ENCODE data around the gene RABGAP1L. TPM values are rescaled to one million over a fixed set of nuclear protein-coding genes. Genes with fewer than 3 reads are reported as not detected.

The RABGAP1L gene
- total RNA-seq, 2 experiments from 2014 or later, result 98.1 to 158 TPM

DNA sequence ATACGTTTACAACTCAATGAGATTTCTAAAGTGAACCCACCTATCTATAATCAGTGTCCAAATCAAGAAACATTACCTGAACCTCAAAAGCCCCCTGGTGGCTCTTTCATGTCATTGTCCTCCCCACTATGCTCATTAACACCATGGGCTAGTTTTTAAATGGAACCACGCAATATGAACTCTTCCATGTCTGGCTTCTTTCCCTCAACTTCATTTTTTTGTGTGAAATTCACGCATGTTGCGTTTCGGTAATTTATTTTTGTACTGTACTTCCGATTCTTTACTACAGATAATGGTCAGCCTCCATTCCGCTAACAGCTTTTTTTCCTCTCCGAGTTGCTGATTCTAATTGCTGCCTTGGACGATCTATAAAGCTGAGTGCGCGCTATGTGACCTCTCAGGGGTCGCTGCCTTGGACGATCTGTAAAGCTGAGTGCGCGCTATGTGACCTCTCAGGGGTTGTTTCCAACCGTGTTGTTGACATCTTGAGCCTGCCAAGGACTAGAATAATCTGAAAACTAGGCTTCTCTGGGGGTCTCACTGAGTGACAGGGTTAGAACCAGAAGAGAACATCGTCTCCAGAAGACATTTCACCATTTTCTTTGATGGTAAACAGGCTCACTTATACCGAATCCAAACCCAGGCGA, 839.4 kb downstream of the RABGAP1L start:
- peak overlapping the region; percentile 83 for H3K4me2 ChIP-seq (ENCODE audit: low read length)
- peak overlapping the region; percentile 86; the same call in 1 of the 2 replicates for H2AFZ ChIP-seq (ENCODE audit: low read length)
- H3K36me3 ChIP-seq (ENCODE audit: insufficient read depth, low read length), result peaks cover 65% of the 10 kb centered on the region
- ChIA-PET CTCF (ENCODE audit: unreplicated experiment) (no interaction called here), POLR2A (interaction anchor here (0.7 to 2.8 kb wide), 9 partner anchors 9 to 139 kb away, joined by 3 to 15 read pairs (median 5); partner anchors contain the start of gene MRPS14)
- TF ChIP-seq, protein P1, sequence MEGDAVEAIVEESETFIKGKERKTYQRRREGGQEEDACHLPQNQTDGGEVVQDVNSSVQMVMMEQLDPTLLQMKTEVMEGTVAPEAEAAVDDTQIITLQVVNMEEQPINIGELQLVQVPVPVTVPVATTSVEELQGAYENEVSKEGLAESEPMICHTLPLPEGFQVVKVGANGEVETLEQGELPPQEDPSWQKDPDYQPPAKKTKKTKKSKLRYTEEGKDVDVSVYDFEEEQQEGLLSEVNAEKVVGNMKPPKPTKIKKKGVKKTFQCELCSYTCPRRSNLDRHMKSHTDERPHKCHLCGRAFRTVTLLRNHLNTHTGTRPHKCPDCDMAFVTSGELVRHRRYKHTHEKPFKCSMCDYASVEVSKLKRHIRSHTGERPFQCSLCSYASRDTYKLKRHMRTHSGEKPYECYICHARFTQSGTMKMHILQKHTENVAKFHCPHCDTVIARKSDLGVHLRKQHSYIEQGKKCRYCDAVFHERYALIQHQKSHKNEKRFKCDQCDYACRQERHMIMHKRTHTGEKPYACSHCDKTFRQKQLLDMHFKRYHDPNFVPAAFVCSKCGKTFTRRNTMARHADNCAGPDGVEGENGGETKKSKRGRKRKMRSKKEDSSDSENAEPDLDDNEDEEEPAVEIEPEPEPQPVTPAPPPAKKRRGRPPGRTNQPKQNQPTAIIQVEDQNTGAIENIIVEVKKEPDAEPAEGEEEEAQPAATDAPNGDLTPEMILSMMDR (conservative IDR thresholded peaks at IDR 0.05; ENCODE audit: low read length), result peak; percentile 94
- TF ChIP-seq EZH2phosphoT487 (IDR thresholded peaks at IDR 0.05; ENCODE audit: borderline replicate concordance, low read depth, low read length), result no peak
- H3K4me1 ChIP-seq (ENCODE audit: insufficient read depth, low read length, poor library complexity, severe bottlenecking), result peaks cover 34% of the 10 kb centered on the region
- BruUV-seq (replicated peaks), result TSS peak; percentile 76
- intact Hi-C loops (cut with micrococcal nuclease; ENCODE audit: unreplicated experiment), result loop anchor here (1.0 to 5.0 kb wide), 3 partner anchors 121 to 736 kb away; no protein-coding TSS in a partner anchor
- H3K27ac ChIP-seq (ENCODE audit: low read depth, low read length, poor library complexity, severe bottlenecking), result peak overlapping the region; percentile 92
- H3K4me3 ChIP-seq (ENCODE audit: low read depth, low read length, poor library complexity, severe bottlenecking), result peak overlapping the region; percentile 95
- no peaks in the 10 kb centered on the region for H3K9me2 ChIP-seq (ENCODE audit: insufficient read depth, low read length)
- DNase-seq (ENCODE audit: low spot score), result peak; percentile 89
- H3K9me3 ChIP-seq (ENCODE audit: low read length), result peaks cover 17% of the 10 kb centered on the region; the same call in 1 of the 2 replicates
- H3K79me2 ChIP-seq (ENCODE audit: insufficient read depth, low read depth, low read length), result peaks cover 59% of the 10 kb centered on the region
- peaks cover 25% of the 10 kb centered on the region for H4K20me1 ChIP-seq (ENCODE audit: insufficient read depth, low read length)

DNA sequence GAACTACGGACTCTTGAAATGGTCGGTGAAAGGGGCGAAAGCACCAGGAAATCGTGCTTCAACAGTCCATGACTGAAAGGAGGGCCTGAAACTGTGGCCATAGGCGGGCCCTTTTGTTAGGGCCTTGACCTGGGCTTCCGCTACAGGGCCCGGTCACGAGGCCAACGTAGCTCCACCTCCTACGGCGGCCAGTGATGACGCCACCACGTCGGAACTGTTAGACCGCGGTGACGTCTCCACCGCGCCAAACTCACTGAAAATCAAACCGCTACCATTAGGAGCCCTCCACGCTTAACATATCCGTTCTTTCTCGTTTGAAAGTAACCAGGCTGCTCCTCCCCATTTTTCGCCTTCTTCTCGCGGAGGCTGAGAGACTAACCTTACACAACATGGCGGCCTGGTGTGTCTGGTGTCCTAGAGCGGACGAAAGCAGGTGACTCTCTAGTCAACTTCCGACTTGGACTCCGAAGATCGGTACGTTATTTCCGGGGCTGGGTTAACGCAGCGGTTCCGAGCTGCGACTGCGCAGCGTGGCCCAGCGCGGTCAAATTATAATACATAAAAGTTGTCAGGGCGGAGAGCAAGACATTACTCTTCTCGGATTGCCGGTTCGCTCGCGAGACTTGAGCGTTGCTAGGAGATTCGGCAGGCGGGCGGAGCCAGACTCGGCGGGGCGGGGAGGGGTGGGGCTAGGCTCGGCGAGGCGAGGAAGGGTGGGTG, 840.1 kb downstream of the RABGAP1L start:
- POLR2A ChIA-PET, result interaction anchor here (0.7 to 2.8 kb wide), 13 partner anchors 10 to 831 kb away, joined by 3 to 15 read pairs (median 4); partner anchors contain the start of gene MRPS14

More for the DNA sequence above, 840.1 kb downstream of the RABGAP1L start:
- Histone ChIP-seq H3K9me2 (ENCODE audit: insufficient read depth, low read length) (no peaks in the 10 kb centered on the region), H4K20me1 (ENCODE audit: insufficient read depth, low read length) (peaks cover 32% of the 10 kb centered on the region), H3K9me3 (ENCODE audit: low read length) (peaks cover 17% of the 10 kb centered on the region; the same call in 1 of the 2 replicates), H3K79me2 (ENCODE audit: insufficient read depth, low read depth, low read length) (peaks cover 66% of the 10 kb centered on the region), H3K27ac (ENCODE audit: low read depth, low read length, poor library complexity, severe bottlenecking) (peak overlapping the region; percentile 92), H3K36me3 (ENCODE audit: insufficient read depth, low read length) (peaks cover 66% of the 10 kb centered on the region), H2AFZ (ENCODE audit: low read length) (peak overlapping the region; percentile 86; the same call in 1 of the 2 replicates), H3K4me1 (ENCODE audit: insufficient read depth, low read length, poor library complexity, severe bottlenecking) (peaks cover 41% of the 10 kb centered on the region), H3K4me3 (ENCODE audit: low read depth, low read length, poor library complexity, severe bottlenecking) (peak overlapping the region; percentile 95), H3K4me2 (ENCODE audit: low read length) (peak overlapping the region; percentile 83)
- peak; percentile 99 for DNase-seq (ENCODE audit: low spot score)
- intact Hi-C loops (cut with micrococcal nuclease; ENCODE audit: unreplicated experiment), result loop anchor here (1.0 to 5.0 kb wide), 3 partner anchors 122 to 737 kb away; no protein-coding TSS in a partner anchor
- BruUV-seq (replicated peaks), result no TSS peak
- no peak for TF ChIP-seq EZH2phosphoT487 (IDR thresholded peaks at IDR 0.05; ENCODE audit: borderline replicate concordance, low read depth, low read length)
- TF ChIP-seq, protein P1 (conservative IDR thresholded peaks at IDR 0.05; ENCODE audit: low read length), result no peak
- CTCF ChIA-PET (ENCODE audit: unreplicated experiment), result no interaction called here

All from OCI-LY7 (cell line).